Bronchial epithelial cell (primary cell): ENCODE results near the gene MRM1. TPM values are rescaled to one million over a fixed set of nuclear protein-coding genes. Genes with fewer than 3 reads are reported as not detected.
"Not testable (repeated sequence)": the region's sequence is repeated elsewhere in the genome, so short reads cannot be mapped to it uniquely, and the experiment has no call there.

Source experiments
- DNase-seq: peaks from one replicate; pipeline ENCODE4 v3.0.0-alpha.2; 2010; ENCODE audit warnings: low read depth
- FAIRE-seq: peaks from 2 replicates; lab custom pipeline; 2011; peaks lifted over from hg19 to GRCh38; lab: Jason Lieb, UNC
- H3K27me3 ChIP-seq: 2 replicates; pipeline ENCODE4 v1.5.1; 2011; ENCODE audit warnings: low read length; ENCODE audit not compliant: control insufficient read depth, insufficient read depth
- H3K36me3 ChIP-seq: 2 replicates; pipeline ENCODE4 v1.5.1; 2011; ENCODE audit warnings: low read length; ENCODE audit not compliant: control insufficient read depth, insufficient read depth
- H3K4me3 ChIP-seq: 2 replicates; pipeline ENCODE4 v1.5.1; 2011; ENCODE audit warnings: mild to moderate bottlenecking, low read depth, low read length, control low read depth
- CTCF ChIP-seq: IDR thresholded peaks from 2 replicates; pipeline ENCODE4 v1.5.1; 2011; ENCODE audit warnings: mild to moderate bottlenecking, moderate library complexity, low read length, control low read depth, inconsistent platforms; ENCODE audit not compliant: insufficient read depth, severe bottlenecking
- total RNA-seq: library from RNA; depleted of rRNA; stranded (reverse); fragments of >200 nt; gene quantifications from 2 replicates; pipeline ENCODE4 v1.2.1, GENCODE V29; 2014

The MRM1 gene
- total RNA-seq, 1 donor from 2014 or later, result 6.1 TPM

DNA sequence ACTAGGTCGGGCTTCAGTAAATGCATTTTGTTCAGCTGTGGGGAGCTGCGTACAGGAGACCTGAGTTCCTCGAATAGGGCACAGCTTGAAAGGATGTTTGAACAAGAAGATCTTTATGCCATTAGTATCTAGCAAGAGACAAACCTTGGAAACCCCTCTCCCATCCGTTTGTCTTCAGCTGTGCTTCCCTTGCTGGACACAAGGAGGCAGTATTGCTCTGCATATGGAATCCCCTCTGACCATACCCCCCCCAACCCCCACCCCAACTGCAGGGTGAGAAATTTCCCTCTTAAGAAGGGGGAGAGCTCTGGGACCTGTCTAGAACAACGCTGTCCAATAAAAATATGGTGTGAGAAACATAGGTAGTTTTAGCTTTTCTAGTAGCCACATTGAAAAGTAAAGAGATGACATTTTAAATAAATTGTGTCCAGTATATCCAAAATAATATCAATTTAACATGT is 1.6 kb downstream of the MRM1 start:
- Histone ChIP-seq H3K4me3 (peak overlapping the region; percentile 81), H3K36me3 (peaks cover 2% of the 10 kb centered on the region), H3K27me3 (no peaks in the 10 kb centered on the region)
- FAIRE-seq (no peak), DNase-seq (peak; percentile 60)
- TF ChIP-seq CTCF, result peak; percentile 80

DNA sequence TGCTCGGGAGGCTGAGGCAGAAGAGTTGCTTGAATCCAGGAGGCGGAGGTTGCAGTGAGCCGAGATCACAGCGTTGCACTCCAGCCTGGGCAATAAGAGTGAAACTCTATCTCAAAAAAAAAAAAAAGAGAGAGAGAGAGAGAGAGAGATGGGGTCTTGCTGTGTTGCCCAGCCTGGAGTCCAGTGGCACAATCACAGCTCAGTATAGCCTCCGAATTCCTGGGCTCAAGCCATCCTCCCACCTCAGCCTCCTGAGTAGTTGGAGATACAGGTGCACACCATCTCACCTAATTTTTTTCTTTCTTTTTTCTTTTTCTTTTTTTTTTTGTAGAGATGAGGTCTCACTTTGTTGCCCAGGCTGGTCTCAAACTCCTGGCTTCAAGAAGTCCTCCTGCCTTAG is 3.6 kb downstream of the MRM1 start:
- not testable (repeated sequence) for H3K36me3 ChIP-seq, H3K27me3 ChIP-seq, FAIRE-seq, DNase-seq, H3K4me3 ChIP-seq

DNA sequence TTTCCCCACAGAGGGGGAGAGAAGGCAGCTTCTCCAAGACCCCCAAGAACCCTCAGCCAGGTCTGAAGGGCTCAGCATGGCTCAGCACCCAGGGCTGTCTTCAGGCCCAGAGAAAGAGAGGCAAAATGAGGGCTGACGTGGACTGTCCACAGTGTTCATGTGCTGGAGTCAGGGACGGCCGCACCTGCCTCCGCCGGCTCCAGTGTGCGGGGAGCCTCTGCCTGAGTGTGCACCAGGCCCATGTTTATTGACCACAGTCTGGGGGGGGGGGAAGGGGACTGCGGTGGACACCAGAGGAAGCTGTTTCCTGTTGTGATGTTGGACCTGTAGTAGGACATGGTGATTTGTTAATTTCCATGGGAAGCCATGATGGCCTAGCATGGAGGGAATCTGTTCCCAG is 6.9 kb downstream of the MRM1 start:
- FAIRE-seq, result no peak
- TF ChIP-seq CTCF, result no peak
- Histone ChIP-seq H3K27me3 (no peaks in the 10 kb centered on the region), H3K36me3 (peaks cover 2% of the 10 kb centered on the region), H3K4me3 (no peak overlapping the region)
- DNase-seq, result no peak

DNA sequence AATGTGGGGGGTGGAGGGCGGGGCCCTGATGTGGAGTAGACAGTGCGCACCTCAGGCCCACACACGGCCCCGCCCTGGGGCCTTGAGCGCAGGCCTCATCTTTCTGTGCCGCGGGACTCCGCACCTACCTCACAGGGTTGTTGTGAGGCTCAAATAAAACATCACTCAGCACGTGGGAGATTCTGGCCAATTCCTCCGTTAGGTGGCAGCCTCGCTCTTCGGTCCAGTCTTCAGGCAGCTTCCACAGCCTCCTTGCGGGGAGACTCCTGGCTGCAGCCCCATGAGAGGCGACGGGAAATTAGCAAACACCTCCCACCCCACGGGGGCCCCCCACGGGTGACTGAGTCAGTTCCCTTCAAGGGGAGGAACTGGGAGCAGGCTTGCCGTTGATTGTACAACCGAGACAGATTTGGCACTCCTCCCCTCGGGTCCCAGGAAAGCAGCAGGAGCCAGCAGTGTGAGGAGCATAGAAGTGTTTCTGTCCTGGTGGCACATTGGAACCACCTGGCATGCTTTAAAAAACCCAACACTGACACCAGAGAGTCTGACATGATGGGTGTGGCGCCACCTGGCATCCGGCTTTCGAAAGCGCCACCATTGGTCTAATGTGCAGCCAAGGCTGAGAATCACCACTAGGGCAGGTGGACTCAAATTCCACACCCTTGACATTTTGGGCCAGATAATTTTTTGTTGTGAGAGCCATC is 7.6 kb downstream of the MRM1 start:
- H3K36me3 ChIP-seq, result peaks cover 2% of the 10 kb centered on the region
- FAIRE-seq (no peak), DNase-seq (peak; percentile 71)
- peak; percentile 69 for TF ChIP-seq CTCF
- no peak overlapping the region for H3K4me3 ChIP-seq
- no peaks in the 10 kb centered on the region for H3K27me3 ChIP-seq

DNA sequence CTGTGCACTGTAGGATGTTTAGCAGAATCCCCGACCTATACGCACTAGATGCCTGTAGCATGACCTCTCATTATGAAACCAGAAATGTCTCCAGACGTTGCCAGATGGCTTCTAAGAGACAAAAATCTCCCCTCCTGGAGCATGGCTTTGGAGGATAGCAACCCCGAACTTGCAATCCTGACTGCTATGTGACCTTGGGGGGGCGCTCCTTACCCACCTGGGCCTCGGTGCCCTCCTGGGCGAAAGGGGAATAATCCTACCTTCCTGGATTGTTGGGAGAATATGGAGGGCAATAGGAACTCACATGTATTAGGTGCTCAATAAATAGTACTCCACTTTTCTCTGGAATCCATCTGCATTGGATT is 8.1 kb downstream of the MRM1 start:
- Histone ChIP-seq H3K27me3 (no peaks in the 10 kb centered on the region), H3K36me3 (peaks cover 2% of the 10 kb centered on the region), H3K4me3 (no peak overlapping the region)
- TF ChIP-seq CTCF, result no peak
- FAIRE-seq (no peak), DNase-seq (no peak)

GRCh38 chr17:36610474-36610873 is 9.1 kb downstream of the MRM1 start:
- Histone ChIP-seq H3K4me3 (no peak overlapping the region), H3K36me3 (peaks cover 2% of the 10 kb centered on the region), H3K27me3 (no peaks in the 10 kb centered on the region)
- peak; percentile 21 for DNase-seq
- no peak for FAIRE-seq
- no peak for TF ChIP-seq CTCF
